Natural killer cell (primary cell): Measurements from ENCODE around the gene LARGE1. TPM values are rescaled to one million over a fixed set of nuclear protein-coding genes. Genes with fewer than 3 reads are reported as not detected.

Experiments
- ATAC-seq, 3 donors: fragments of 150-1000 bp in 2 of 3; fragments of 200-7000 bp in 1 of 3; cut with Tn5 transposase; 1 replicate in 1 of 3; 2 replicates in 2 of 3; pipeline ENCODE4 v1.10.0; 2021; ENCODE audit warnings: mild to moderate bottlenecking in 2 of 3, moderate library complexity in 2 of 3
- DNase-seq, 2 donors: peaks; one replicate each; pipeline versions ENCODE4 v3.0.0 to v3.0.0-alpha.2; 2013 to 2021; ENCODE audit warnings: mixed read lengths in 1 of 2
- H3K27ac ChIP-seq: one replicate; pipeline ENCODE4 v1.5.1; 2013; ENCODE audit warnings: mild to moderate bottlenecking, low read length
- H3K27me3 ChIP-seq: one replicate; pipeline ENCODE4 v1.6.1; 2013; ENCODE audit warnings: low read length; ENCODE audit not compliant: control insufficient read depth, insufficient read depth
- H3K36me3 ChIP-seq: one replicate; pipeline ENCODE4 v1.6.1; 2013; ENCODE audit warnings: low read length; ENCODE audit not compliant: control insufficient read depth, insufficient read depth
- H3K4me1 ChIP-seq: one replicate; pipeline ENCODE4 v1.6.1; 2013; ENCODE audit warnings: low read length; ENCODE audit not compliant: control insufficient read depth, insufficient read depth
- H3K4me3 ChIP-seq: one replicate; pipeline ENCODE4 v1.5.1; 2013; ENCODE audit warnings: low read length
- H3K9me3 ChIP-seq: one replicate; pipeline ENCODE4 v1.6.1; 2013; ENCODE audit warnings: low read length; ENCODE audit not compliant: control insufficient read depth, insufficient read depth
- H3K27ac Mint-ChIP-seq, 2 donors: one replicate each; pipeline ENCODE4 v1.8.0; 2022; ENCODE audit warnings: mild to moderate bottlenecking in 2 of 2, mixed read lengths in 2 of 2, moderate library complexity in 1 of 2
- H3K27me3 Mint-ChIP-seq, 2 donors: one replicate each; pipeline ENCODE4 v1.8.0; 2022; ENCODE audit warnings: low read depth in 2 of 2, mixed read lengths in 2 of 2
- H3K36me3 Mint-ChIP-seq: one replicate; pipeline ENCODE4 v1.8.0; 2022; ENCODE audit warnings: mixed read lengths
- H3K4me1 Mint-ChIP-seq, 2 donors: one replicate each; pipeline ENCODE4 v1.8.0; 2022; ENCODE audit warnings: mixed read lengths in 2 of 2
- H3K4me3 Mint-ChIP-seq: one replicate; pipeline ENCODE4 v1.8.0; 2022; ENCODE audit warnings: mild to moderate bottlenecking, moderate library complexity, mixed read lengths
- H3K9me3 Mint-ChIP-seq, 2 donors: one replicate each; pipeline ENCODE4 v1.8.0; 2022; ENCODE audit warnings: mixed read lengths in 2 of 2
- WGBS: methylation state at CpG from one replicate; pipeline ENCODE4 v1.1.7; 2013; ENCODE audit warnings: missing lambda C conversion rate; ENCODE audit not compliant: insufficient coverage; 5-methylcytosine and 5-hydroxymethylcytosine counted together
- intact Hi-C: fragments of 100-400 bp; cut with micrococcal nuclease; formaldehyde crosslinking; loops from one replicate; pipeline ENCODE4 v1.14.2; 2022
- total RNA-seq, 4 donors: library from RNA; stranded (reverse); fragments of 120-200 nt in 1 of 4; gene quantifications; one replicate each; pipeline versions ENCODE4 v1.2.3 to v1.2.4, GENCODE V29; 2013 to 2022
- TF ChIP-seq, protein P1 (sequence below): fragments of 200-600 bp; IDR thresholded peaks from one replicate; pipeline ENCODE4 v1.8.0; 2022; ENCODE audit warnings: antibody characterized with exemption

The LARGE1 gene
- total RNA-seq, 3 donors from 2014 or later (not counting 1 experiment from before 2014, with no cell fraction given): 2.6 to 11.6 (median 4.1) TPM

DNA sequence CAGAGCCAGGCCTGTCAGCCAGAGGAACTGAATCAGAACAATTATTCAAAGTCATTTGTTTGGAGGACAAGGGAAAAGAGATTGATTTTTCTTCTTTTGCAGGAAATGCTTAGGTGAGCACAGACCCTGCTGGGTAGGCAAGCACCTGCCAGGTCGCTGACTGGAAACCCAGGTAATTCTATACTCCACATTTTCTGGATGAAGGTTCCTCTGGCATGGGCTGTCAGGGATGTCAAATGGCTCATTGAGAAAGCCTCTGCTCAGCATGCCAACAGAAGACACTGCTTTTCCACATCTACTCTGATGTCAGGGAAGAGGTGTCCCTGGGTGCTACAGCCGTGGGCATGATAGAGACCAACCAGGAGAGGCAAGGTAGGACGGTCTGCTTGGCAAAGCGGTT is 695.4 kb downstream of the LARGE1 start:
- Mint-ChIP-seq H3K4me3 (no peak overlapping the region), H3K27me3 (peaks cover 0 to 15% of the 10 kb centered on the region in 2 donors), H3K4me1 (no peaks in the 10 kb centered on the region), H3K9me3 (peaks cover 6 to 9% of the 10 kb centered on the region in 2 donors), H3K36me3 (peaks cover 16% of the 10 kb centered on the region), H3K27ac (no peak overlapping the region)
- TF ChIP-seq, protein P1, sequence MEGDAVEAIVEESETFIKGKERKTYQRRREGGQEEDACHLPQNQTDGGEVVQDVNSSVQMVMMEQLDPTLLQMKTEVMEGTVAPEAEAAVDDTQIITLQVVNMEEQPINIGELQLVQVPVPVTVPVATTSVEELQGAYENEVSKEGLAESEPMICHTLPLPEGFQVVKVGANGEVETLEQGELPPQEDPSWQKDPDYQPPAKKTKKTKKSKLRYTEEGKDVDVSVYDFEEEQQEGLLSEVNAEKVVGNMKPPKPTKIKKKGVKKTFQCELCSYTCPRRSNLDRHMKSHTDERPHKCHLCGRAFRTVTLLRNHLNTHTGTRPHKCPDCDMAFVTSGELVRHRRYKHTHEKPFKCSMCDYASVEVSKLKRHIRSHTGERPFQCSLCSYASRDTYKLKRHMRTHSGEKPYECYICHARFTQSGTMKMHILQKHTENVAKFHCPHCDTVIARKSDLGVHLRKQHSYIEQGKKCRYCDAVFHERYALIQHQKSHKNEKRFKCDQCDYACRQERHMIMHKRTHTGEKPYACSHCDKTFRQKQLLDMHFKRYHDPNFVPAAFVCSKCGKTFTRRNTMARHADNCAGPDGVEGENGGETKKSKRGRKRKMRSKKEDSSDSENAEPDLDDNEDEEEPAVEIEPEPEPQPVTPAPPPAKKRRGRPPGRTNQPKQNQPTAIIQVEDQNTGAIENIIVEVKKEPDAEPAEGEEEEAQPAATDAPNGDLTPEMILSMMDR: no peak
- WGBS: 81% methylated on average over 4 of the region's 4 CpGs
- Histone ChIP-seq H3K27me3 (no peaks in the 10 kb centered on the region), H3K36me3 (no peaks in the 10 kb centered on the region), H3K4me3 (no peak overlapping the region), H3K4me1 (no peaks in the 10 kb centered on the region), H3K27ac (no peak overlapping the region), H3K9me3 (peaks cover 2% of the 10 kb centered on the region)
- intact Hi-C loops: no loop called here
- ATAC-seq (no peak), DNase-seq (no peak)
